NCI-H446 treated with DMSO at 0.1 percent for 48 hours (cell line): Measurements from ENCODE around the gene PSENEN.
A peak's percentile ranks its signal among the peaks of the same experiment; 100 is the strongest.

Experiments used
- DNase-seq: peaks from one replicate; lab custom pipeline; 2025; lab: John Stamatoyannopoulos, UW

Gene PSENEN

GRCh38 chr19:35773020-35773806 lies 27.8 kb downstream of the PSENEN start:
- no peak for DNase-seq

GRCh38 chr19:35774274-35775045 lies 29.0 kb downstream of the PSENEN start:
- DNase-seq, result no peak

- DNase-seq, result no peak
Observed at GRCh38 chr19:35775046-35775297, 29.5 kb downstream of the PSENEN start.

- DNase-seq, result peak; percentile 94
Observed at GRCh38 chr19:35775298-35776101, 30.0 kb downstream of the PSENEN start, which contains the start of gene ARHGAP33. TSS of gene ARHGAP33 (plus strand) at chr19:35775564. CDS start at chr19:35775659, 95 bp downstream.

GRCh38 chr19:35776102-35776788 lies 30.8 kb downstream of the PSENEN start:
- no peak for DNase-seq

GRCh38 chr19:35777086-35777841 lies 31.8 kb downstream of the PSENEN start:
- no peak for DNase-seq

GRCh38 chr19:35777961-35778360 lies 32.5 kb downstream of the PSENEN start:
- DNase-seq, result no peak

- no peak for DNase-seq
Observed at GRCh38 chr19:35779033-35779432, 33.6 kb downstream of the PSENEN start.

GRCh38 chr19:35780058-35780457 lies 34.6 kb downstream of the PSENEN start:
- no peak for DNase-seq

- DNase-seq, result no peak
Observed at GRCh38 chr19:35780717-35781116, 35.3 kb downstream of the PSENEN start.

GRCh38 chr19:35781650-35782049 lies 36.2 kb downstream of the PSENEN start:
- no peak for DNase-seq

- no peak for DNase-seq
Observed at GRCh38 chr19:35782589-35782988, 37.1 kb downstream of the PSENEN start.

- DNase-seq, result no peak
Observed at GRCh38 chr19:35783469-35784434, 38.3 kb downstream of the PSENEN start.

GRCh38 chr19:35784503-35785338 lies 39.3 kb downstream of the PSENEN start:
- no peak for DNase-seq

- no peak for DNase-seq
Observed at GRCh38 chr19:35785339-35785627, 39.8 kb downstream of the PSENEN start.

- no peak for DNase-seq
Observed at GRCh38 chr19:35786299-35787160, 41.1 kb downstream of the PSENEN start.

- no peak for DNase-seq
Observed at GRCh38 chr19:35787227-35787799, 41.9 kb downstream of the PSENEN start.
